ENCODE measurements around the gene SF3B3. TPM values are rescaled to one million over a fixed set of nuclear protein-coding genes. Genes with fewer than 3 reads are reported as not detected.

The SF3B3 gene
- total and polyA plus RNA-seq, 10 of the 15 experiments (the other 5 are each of a cell fraction or from before 2014, with no cell fraction given): 134 to 453 (median 215) TPM

DNA sequence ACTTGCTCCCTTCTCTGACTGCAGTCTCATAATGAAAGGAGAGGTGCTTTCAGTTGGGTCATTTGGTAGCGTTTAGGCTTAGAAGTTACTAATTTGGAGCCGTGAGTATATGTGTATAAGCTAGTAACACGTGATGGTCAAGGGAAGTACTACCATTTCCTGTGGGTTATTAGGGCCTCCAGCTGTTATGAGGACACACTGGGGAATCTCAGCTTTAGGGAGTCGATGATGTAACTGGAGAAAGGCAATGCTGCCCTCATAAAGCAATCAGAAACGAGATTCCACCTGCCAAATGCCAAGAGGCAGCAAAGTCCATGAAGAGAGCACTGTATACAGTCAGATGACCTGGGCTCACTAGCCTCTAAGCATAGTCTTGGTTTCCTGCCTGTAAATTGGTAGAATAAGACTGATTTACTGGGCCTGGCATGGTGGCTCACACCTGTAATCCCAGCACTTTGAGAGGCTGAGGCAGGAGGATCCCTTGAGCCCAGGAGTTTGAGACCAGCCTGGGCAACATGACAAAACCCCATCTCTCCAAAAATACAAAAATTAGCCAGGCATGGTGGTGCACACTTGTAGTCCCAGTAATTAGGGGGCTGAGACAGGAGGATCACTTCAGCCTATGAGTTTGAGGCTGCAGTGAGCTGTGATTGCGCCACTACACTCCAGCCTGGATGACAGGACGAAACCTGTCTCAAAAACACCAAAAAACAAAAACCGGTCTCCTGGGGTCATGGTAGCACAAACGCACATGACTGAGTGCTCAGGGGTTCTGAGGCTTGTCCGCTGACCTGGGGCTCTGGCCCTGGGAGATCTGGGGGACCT, 53.0 kb downstream of the SF3B3 start (continued):
- TF ChIP-seq, protein P1, sequence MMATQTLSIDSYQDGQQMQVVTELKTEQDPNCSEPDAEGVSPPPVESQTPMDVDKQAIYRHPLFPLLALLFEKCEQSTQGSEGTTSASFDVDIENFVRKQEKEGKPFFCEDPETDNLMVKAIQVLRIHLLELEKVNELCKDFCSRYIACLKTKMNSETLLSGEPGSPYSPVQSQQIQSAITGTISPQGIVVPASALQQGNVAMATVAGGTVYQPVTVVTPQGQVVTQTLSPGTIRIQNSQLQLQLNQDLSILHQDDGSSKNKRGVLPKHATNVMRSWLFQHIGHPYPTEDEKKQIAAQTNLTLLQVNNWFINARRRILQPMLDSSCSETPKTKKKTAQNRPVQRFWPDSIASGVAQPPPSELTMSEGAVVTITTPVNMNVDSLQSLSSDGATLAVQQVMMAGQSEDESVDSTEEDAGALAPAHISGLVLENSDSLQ (IDR thresholded peaks at IDR 0.05): no peak
- TF ChIP-seq, protein P2, sequence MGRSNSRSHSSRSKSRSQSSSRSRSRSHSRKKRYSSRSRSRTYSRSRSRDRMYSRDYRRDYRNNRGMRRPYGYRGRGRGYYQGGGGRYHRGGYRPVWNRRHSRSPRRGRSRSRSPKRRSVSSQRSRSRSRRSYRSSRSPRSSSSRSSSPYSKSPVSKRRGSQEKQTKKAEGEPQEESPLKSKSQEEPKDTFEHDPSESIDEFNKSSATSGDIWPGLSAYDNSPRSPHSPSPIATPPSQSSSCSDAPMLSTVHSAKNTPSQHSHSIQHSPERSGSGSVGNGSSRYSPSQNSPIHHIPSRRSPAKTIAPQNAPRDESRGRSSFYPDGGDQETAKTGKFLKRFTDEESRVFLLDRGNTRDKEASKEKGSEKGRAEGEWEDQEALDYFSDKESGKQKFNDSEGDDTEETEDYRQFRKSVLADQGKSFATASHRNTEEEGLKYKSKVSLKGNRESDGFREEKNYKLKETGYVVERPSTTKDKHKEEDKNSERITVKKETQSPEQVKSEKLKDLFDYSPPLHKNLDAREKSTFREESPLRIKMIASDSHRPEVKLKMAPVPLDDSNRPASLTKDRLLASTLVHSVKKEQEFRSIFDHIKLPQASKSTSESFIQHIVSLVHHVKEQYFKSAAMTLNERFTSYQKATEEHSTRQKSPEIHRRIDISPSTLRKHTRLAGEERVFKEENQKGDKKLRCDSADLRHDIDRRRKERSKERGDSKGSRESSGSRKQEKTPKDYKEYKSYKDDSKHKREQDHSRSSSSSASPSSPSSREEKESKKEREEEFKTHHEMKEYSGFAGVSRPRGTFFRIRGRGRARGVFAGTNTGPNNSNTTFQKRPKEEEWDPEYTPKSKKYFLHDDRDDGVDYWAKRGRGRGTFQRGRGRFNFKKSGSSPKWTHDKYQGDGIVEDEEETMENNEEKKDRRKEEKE (IDR thresholded peaks at IDR 0.05): no peak
- TF ChIP-seq CHD4 (IDR thresholded peaks at IDR 0.05) (no peak), NFYB (IDR thresholded peaks at IDR 0.05; ENCODE audit: insufficient read depth, low read depth, low read length) (no peak), SMC3 (IDR thresholded peaks at IDR 0.05; ENCODE audit: borderline replicate concordance, low read length) (no peak), CBX5 (IDR thresholded peaks at IDR 0.05; ENCODE audit: low read depth) (no peak), IKZF2 (IDR thresholded peaks at IDR 0.05) (peak; percentile 84 to 85), RELA (IDR thresholded peaks at IDR 0.05; ENCODE audit: borderline replicate concordance, partially characterized antibody) (no peak), TBL1XR1 (IDR thresholded peaks at IDR 0.05; ENCODE audit: low read depth, low read length) (no peak), SMAD1 (IDR thresholded peaks at IDR 0.05; ENCODE audit: low read depth, partially characterized antibody) (no peak), ZNF207 (IDR thresholded peaks at IDR 0.05; ENCODE audit: borderline replicate concordance) (no peak)
- TF ChIP-seq, protein P3, sequence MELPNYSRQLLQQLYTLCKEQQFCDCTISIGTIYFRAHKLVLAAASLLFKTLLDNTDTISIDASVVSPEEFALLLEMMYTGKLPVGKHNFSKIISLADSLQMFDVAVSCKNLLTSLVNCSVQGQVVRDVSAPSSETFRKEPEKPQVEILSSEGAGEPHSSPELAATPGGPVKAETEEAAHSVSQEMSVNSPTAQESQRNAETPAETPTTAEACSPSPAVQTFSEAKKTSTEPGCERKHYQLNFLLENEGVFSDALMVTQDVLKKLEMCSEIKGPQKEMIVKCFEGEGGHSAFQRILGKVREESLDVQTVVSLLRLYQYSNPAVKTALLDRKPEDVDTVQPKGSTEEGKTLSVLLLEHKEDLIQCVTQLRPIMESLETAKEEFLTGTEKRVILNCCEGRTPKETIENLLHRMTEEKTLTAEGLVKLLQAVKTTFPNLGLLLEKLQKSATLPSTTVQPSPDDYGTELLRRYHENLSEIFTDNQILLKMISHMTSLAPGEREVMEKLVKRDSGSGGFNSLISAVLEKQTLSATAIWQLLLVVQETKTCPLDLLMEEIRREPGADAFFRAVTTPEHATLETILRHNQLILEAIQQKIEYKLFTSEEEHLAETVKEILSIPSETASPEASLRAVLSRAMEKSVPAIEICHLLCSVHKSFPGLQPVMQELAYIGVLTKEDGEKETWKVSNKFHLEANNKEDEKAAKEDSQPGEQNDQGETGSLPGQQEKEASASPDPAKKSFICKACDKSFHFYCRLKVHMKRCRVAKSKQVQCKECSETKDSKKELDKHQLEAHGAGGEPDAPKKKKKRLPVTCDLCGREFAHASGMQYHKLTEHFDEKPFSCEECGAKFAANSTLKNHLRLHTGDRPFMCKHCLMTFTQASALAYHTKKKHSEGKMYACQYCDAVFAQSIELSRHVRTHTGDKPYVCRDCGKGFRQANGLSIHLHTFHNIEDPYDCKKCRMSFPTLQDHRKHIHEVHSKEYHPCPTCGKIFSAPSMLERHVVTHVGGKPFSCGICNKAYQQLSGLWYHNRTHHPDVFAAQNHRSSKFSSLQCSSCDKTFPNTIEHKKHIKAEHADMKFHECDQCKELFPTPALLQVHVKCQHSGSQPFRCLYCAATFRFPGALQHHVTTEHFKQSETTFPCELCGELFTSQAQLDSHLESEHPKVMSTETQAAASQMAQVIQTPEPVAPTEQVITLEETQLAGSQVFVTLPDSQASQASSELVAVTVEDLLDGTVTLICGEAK (IDR thresholded peaks at IDR 0.05; ENCODE audit: borderline replicate concordance): no peak
- TF ChIP-seq, protein P4, sequence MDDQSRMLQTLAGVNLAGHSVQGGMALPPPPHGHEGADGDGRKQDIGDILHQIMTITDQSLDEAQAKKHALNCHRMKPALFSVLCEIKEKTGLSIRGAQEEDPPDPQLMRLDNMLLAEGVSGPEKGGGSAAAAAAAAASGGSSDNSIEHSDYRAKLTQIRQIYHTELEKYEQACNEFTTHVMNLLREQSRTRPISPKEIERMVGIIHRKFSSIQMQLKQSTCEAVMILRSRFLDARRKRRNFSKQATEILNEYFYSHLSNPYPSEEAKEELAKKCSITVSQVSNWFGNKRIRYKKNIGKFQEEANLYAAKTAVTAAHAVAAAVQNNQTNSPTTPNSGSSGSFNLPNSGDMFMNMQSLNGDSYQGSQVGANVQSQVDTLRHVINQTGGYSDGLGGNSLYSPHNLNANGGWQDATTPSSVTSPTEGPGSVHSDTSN (IDR thresholded peaks at IDR 0.05; ENCODE audit: insufficient replicate concordance, low read depth, low read length): no peak
- TF ChIP-seq, protein P5, sequence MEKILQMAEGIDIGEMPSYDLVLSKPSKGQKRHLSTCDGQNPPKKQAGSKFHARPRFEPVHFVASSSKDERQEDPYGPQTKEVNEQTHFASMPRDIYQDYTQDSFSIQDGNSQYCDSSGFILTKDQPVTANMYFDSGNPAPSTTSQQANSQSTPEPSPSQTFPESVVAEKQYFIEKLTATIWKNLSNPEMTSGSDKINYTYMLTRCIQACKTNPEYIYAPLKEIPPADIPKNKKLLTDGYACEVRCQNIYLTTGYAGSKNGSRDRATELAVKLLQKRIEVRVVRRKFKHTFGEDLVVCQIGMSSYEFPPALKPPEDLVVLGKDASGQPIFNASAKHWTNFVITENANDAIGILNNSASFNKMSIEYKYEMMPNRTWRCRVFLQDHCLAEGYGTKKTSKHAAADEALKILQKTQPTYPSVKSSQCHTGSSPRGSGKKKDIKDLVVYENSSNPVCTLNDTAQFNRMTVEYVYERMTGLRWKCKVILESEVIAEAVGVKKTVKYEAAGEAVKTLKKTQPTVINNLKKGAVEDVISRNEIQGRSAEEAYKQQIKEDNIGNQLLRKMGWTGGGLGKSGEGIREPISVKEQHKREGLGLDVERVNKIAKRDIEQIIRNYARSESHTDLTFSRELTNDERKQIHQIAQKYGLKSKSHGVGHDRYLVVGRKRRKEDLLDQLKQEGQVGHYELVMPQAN (conservative IDR thresholded peaks at IDR 0.05): no peak
- TF ChIP-seq, protein P6, sequence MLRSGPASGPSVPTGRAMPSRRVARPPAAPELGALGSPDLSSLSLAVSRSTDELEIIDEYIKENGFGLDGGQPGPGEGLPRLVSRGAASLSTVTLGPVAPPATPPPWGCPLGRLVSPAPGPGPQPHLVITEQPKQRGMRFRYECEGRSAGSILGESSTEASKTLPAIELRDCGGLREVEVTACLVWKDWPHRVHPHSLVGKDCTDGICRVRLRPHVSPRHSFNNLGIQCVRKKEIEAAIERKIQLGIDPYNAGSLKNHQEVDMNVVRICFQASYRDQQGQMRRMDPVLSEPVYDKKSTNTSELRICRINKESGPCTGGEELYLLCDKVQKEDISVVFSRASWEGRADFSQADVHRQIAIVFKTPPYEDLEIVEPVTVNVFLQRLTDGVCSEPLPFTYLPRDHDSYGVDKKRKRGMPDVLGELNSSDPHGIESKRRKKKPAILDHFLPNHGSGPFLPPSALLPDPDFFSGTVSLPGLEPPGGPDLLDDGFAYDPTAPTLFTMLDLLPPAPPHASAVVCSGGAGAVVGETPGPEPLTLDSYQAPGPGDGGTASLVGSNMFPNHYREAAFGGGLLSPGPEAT (IDR thresholded peaks at IDR 0.05; ENCODE audit: low read depth): peak; percentile 57; the same call in 1 of the 2 replicates

All from GM12878 (cell line).